H1 (cell line): ENCODE measurements around the gene SEC14L3. TPM values are rescaled to one million over a fixed set of nuclear protein-coding genes. Genes with fewer than 3 reads are reported as not detected.

Experiments
- FOSL1 ChIP-seq: IDR thresholded peaks from 2 replicates; pipeline ENCODE4 v1.6.1; 2011; ENCODE audit warnings: mild to moderate bottlenecking, low read depth, low read length, moderate library complexity; ENCODE audit not compliant: insufficient read depth
- GTF2F1 ChIP-seq: IDR thresholded peaks from 2 replicates; pipeline ENCODE4 v1.6.1; 2012; ENCODE audit warnings: low read depth, low read length, improper control_type of control experiment, borderline replicate concordance
- RBBP5 ChIP-seq: IDR thresholded peaks from 2 replicates; pipeline ENCODE4 v1.7.1; 2012; ENCODE audit warnings: low read depth, mild to moderate bottlenecking, inconsistent platforms, low read length, moderate library complexity, borderline replicate concordance
- SP2 ChIP-seq: IDR thresholded peaks from 2 replicates; pipeline ENCODE4 v1.6.1; 2012; ENCODE audit warnings: mild to moderate bottlenecking, low read length, inconsistent platforms
- TAF1 ChIP-seq: IDR thresholded peaks from 2 replicates; pipeline ENCODE4 v1.6.1; 2011; ENCODE audit warnings: mild to moderate bottlenecking, low read depth, low read length
- polyA plus RNA-seq, 7 experiments: library from polyadenylated mRNA; depleted of rRNA in 3 of 7; stranded (reverse) in 5 of 7; unstranded in 2 of 7; fragments of >200 nt in 5 of 7; fragments of 200-250 nt in 2 of 7; gene quantifications; 1 replicate in 5 of 7; 2 replicates in 1 of 7; 4 replicates in 1 of 7; pipeline versions ENCODE4 v1.2.1 to v1.2.3, GENCODE V29; 2011 to 2013; ENCODE audit warnings: missing spikeins in 2 of 7, mixed read lengths in 2 of 7
- total RNA-seq: library from RNA; stranded (reverse); fragmentation: NEBNext Ultra II Directional; extraction: Animal tissue kit (Norgen Biotek cat#: 25700); gene quantifications from 2 replicates; pipeline ENCODE4 v1.2.1, GENCODE V29; 2021
- TF ChIP-seq, protein P1 (sequence below): IDR thresholded peaks from 2 replicates; pipeline ENCODE4 v1.6.1; 2012; ENCODE audit warnings: low read length, inconsistent platforms
- TF ChIP-seq, protein P2 (sequence below): fragments of 300-600 bp; sonication (generic); IDR thresholded peaks from 2 replicates; pipeline ENCODE4 v1.7.1; 2012; ENCODE audit warnings: low read length, moderate library complexity, mild to moderate bottlenecking, inconsistent platforms; ENCODE audit not compliant: insufficient replicate concordance
- TF ChIP-seq, protein P3 (sequence below): IDR thresholded peaks from 2 replicates; pipeline ENCODE4 v1.6.1; 2012; ENCODE audit warnings: inconsistent platforms

Gene SEC14L3
- total and polyA plus RNA-seq, 2 of the 8 experiments (the other 6 are each of a cell fraction or from before 2014, with no cell fraction given): not detected

DNA sequence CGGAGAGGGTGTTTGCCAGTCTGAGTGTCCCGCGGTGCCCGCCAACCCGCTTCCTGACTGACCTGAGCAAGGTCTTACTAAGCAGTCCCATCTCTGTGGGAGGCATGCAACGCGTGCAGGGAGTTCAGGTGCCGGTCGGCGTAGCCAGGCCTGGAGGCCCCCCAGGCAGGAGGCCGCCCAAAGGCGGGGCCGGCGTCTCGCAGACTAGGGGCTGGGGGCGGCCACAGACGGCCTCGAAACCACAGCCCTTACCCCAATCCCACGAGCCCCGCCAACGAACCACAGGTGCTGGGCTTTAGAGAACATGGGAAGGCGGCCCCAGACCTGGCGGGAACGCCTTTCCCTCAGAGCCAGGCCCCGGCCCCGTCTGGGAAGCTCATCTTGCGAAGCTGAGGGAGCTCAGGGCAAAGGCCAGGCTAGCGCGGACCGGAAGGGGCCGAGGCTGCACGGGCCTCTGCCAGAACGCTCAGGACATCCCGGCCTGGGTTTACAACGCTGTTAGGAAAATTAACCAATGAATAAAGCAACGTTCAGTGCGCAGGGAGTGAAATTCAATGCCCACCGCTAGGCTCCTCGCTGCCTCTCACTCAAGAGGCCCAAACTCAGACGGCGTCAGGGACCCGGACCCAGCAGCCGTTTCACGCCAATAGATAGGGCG is 48.4 kb downstream of the SEC14L3 start (continued):
- TF ChIP-seq, protein P1, sequence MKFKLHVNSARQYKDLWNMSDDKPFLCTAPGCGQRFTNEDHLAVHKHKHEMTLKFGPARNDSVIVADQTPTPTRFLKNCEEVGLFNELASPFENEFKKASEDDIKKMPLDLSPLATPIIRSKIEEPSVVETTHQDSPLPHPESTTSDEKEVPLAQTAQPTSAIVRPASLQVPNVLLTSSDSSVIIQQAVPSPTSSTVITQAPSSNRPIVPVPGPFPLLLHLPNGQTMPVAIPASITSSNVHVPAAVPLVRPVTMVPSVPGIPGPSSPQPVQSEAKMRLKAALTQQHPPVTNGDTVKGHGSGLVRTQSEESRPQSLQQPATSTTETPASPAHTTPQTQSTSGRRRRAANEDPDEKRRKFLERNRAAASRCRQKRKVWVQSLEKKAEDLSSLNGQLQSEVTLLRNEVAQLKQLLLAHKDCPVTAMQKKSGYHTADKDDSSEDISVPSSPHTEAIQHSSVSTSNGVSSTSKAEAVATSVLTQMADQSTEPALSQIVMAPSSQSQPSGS: no peak
- TF ChIP-seq RBBP5 (0 out of 2 replicates have a peak, but pooled peaks have one; percentile 23), SP2 (no peak), FOSL1 (no peak), GTF2F1 (no peak), TAF1 (no peak)
- TF ChIP-seq, protein P2, sequence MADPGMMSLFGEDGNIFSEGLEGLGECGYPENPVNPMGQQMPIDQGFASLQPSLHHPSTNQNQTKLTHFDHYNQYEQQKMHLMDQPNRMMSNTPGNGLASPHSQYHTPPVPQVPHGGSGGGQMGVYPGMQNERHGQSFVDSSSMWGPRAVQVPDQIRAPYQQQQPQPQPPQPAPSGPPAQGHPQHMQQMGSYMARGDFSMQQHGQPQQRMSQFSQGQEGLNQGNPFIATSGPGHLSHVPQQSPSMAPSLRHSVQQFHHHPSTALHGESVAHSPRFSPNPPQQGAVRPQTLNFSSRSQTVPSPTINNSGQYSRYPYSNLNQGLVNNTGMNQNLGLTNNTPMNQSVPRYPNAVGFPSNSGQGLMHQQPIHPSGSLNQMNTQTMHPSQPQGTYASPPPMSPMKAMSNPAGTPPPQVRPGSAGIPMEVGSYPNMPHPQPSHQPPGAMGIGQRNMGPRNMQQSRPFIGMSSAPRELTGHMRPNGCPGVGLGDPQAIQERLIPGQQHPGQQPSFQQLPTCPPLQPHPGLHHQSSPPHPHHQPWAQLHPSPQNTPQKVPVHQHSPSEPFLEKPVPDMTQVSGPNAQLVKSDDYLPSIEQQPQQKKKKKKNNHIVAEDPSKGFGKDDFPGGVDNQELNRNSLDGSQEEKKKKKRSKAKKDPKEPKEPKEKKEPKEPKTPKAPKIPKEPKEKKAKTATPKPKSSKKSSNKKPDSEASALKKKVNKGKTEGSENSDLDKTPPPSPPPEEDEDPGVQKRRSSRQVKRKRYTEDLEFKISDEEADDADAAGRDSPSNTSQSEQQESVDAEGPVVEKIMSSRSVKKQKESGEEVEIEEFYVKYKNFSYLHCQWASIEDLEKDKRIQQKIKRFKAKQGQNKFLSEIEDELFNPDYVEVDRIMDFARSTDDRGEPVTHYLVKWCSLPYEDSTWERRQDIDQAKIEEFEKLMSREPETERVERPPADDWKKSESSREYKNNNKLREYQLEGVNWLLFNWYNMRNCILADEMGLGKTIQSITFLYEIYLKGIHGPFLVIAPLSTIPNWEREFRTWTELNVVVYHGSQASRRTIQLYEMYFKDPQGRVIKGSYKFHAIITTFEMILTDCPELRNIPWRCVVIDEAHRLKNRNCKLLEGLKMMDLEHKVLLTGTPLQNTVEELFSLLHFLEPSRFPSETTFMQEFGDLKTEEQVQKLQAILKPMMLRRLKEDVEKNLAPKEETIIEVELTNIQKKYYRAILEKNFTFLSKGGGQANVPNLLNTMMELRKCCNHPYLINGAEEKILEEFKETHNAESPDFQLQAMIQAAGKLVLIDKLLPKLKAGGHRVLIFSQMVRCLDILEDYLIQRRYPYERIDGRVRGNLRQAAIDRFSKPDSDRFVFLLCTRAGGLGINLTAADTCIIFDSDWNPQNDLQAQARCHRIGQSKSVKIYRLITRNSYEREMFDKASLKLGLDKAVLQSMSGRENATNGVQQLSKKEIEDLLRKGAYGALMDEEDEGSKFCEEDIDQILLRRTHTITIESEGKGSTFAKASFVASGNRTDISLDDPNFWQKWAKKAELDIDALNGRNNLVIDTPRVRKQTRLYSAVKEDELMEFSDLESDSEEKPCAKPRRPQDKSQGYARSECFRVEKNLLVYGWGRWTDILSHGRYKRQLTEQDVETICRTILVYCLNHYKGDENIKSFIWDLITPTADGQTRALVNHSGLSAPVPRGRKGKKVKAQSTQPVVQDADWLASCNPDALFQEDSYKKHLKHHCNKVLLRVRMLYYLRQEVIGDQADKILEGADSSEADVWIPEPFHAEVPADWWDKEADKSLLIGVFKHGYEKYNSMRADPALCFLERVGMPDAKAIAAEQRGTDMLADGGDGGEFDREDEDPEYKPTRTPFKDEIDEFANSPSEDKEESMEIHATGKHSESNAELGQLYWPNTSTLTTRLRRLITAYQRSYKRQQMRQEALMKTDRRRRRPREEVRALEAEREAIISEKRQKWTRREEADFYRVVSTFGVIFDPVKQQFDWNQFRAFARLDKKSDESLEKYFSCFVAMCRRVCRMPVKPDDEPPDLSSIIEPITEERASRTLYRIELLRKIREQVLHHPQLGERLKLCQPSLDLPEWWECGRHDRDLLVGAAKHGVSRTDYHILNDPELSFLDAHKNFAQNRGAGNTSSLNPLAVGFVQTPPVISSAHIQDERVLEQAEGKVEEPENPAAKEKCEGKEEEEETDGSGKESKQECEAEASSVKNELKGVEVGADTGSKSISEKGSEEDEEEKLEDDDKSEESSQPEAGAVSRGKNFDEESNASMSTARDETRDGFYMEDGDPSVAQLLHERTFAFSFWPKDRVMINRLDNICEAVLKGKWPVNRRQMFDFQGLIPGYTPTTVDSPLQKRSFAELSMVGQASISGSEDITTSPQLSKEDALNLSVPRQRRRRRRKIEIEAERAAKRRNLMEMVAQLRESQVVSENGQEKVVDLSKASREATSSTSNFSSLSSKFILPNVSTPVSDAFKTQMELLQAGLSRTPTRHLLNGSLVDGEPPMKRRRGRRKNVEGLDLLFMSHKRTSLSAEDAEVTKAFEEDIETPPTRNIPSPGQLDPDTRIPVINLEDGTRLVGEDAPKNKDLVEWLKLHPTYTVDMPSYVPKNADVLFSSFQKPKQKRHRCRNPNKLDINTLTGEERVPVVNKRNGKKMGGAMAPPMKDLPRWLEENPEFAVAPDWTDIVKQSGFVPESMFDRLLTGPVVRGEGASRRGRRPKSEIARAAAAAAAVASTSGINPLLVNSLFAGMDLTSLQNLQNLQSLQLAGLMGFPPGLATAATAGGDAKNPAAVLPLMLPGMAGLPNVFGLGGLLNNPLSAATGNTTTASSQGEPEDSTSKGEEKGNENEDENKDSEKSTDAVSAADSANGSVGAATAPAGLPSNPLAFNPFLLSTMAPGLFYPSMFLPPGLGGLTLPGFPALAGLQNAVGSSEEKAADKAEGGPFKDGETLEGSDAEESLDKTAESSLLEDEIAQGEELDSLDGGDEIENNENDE: no peak
- TF ChIP-seq, protein P3, sequence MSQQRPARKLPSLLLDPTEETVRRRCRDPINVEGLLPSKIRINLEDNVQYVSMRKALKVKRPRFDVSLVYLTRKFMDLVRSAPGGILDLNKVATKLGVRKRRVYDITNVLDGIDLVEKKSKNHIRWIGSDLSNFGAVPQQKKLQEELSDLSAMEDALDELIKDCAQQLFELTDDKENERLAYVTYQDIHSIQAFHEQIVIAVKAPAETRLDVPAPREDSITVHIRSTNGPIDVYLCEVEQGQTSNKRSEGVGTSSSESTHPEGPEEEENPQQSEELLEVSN: peak; percentile 89
